ENCODE measurements around the gene SSTR3. TPM values are rescaled to one million over a fixed set of nuclear protein-coding genes. Genes with fewer than 3 reads are reported as not detected.
"Not testable (repeated sequence)": the region's sequence is repeated elsewhere in the genome, so short reads cannot be mapped to it uniquely, and the experiment has no call there.

Gene SSTR3
- total RNA-seq, 2 donors from 2014 or later, result 0.11 to 0.20 TPM

DNA sequence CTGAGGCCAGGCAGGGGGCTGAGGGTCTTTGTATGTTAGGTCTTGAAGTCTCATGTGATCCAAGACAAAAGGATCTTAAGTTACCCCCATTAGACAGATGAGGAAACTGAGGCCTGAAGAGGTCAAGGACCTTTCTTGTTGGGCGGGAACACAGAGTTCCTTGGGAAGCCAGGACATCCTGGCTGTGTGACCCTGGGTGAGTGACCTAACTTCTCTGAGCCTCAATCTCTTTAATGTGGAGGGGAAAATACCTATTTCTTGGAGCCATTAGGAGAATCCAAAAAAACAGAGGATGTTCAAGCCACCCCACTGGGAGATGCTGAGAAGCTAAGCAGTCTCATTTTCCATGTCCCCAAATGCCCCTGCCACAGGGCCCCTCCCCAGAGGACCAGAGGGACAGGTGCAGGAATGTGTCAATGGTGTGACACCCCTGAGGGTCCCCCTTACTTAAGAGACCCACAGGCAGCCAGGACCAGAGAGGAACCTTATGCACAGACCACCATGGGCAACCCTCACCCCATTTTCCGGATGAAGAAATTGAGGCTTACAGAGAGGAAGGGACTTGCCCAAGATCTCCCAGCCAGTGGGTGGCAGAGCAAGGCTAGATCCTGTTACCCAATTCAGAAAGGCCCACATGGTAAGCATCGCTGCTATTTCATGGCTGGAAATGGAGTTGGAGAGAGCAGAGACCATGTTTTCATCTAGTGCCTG is 23.8 kb upstream of the SSTR3 start:
- Mint-ChIP-seq H3K4me3 (no peak overlapping the region), H3K36me3 (ENCODE audit: low read depth) (no peaks in the 10 kb centered on the region), H3K27ac (no peak overlapping the region), H3K27me3 (ENCODE audit: insufficient read depth) (no peaks in the 10 kb centered on the region), H3K4me1 (peaks cover 8% of the 10 kb centered on the region), H3K9me3 (no peaks in the 10 kb centered on the region)
- Histone ChIP-seq H3K4me1 (ENCODE audit: control insufficient read depth, insufficient read depth, low read length) (no peaks in the 10 kb centered on the region), H3K9me3 (ENCODE audit: control insufficient read depth, low read length) (no peaks in the 10 kb centered on the region), H3K27ac (ENCODE audit: low read depth, low read length) (no peak overlapping the region), H3K9ac (ENCODE audit: extremely low read depth, low read length, poor library complexity, severe bottlenecking) (no peak overlapping the region), H3K36me3 (ENCODE audit: control insufficient read depth, insufficient read depth, low read length) (no peaks in the 10 kb centered on the region), H3K4me3 (ENCODE audit: low read length) (no peak overlapping the region), H3K27me3 (ENCODE audit: control insufficient read depth, insufficient read depth, low read length, poor library complexity, severe bottlenecking) (no peaks in the 10 kb centered on the region)
- TF ChIP-seq, protein P1, sequence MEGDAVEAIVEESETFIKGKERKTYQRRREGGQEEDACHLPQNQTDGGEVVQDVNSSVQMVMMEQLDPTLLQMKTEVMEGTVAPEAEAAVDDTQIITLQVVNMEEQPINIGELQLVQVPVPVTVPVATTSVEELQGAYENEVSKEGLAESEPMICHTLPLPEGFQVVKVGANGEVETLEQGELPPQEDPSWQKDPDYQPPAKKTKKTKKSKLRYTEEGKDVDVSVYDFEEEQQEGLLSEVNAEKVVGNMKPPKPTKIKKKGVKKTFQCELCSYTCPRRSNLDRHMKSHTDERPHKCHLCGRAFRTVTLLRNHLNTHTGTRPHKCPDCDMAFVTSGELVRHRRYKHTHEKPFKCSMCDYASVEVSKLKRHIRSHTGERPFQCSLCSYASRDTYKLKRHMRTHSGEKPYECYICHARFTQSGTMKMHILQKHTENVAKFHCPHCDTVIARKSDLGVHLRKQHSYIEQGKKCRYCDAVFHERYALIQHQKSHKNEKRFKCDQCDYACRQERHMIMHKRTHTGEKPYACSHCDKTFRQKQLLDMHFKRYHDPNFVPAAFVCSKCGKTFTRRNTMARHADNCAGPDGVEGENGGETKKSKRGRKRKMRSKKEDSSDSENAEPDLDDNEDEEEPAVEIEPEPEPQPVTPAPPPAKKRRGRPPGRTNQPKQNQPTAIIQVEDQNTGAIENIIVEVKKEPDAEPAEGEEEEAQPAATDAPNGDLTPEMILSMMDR (conservative IDR thresholded peaks at IDR 0.05), result no peak
- DNase-seq, result peak; percentile 21
- WGBS, 2 experiments (ENCODE audit: insufficient coverage in 1 of 2, insufficient read length in 1 of 2), result 94 to 96% methylated on average over 2 to 3 of the region's 3 CpGs

DNA sequence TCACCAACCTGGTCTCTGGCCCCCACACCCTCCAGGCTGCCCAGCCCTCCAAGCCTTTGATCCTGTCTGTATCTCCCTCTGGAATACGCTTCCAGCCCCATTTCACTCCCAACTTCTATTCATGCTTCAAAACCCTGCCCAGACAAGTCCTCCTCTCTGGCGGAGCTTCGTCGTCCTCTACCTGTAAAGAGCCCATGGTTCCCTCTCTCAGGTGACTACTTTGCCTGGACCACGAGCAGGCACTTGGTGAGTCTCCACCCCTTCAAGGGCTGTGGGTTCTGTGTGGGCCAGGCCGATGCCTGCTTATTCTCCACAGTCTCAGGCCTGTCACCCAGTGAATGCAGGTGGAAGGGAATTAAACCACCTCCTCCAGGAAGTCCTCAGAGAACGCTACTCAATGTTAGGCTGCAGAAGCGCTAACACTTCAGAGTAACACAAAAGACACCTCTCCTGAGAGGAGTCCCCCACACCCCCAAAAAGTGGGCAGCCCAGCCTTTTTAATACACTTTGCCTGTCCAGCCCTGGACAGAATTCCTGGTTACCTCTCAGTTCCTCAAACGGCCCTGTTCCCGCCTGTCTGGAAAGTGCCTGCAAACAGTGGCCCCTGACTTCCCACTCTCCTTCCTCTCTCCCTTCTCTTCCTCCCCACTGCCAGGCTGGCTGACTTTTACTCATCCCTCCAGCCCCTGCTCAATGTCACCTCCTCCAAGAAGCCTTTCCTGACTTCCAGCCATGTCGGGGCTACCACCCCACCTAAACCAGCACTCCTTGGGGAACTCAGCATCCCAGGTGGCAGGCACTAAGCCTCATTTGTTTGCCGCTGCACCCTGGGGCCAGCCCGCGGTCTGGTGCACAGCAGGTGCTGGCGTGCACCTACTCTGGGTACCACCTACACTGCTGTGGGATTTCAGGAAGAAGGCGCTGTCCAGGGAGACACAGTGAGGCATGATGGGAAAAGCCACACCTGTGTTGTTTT is 22.7 kb upstream of the SSTR3 start:
- Mint-ChIP-seq H3K4me3 (no peak overlapping the region), H3K4me1 (peaks cover 8% of the 10 kb centered on the region), H3K36me3 (ENCODE audit: low read depth) (no peaks in the 10 kb centered on the region), H3K27ac (no peak overlapping the region), H3K27me3 (ENCODE audit: insufficient read depth) (no peaks in the 10 kb centered on the region), H3K9me3 (no peaks in the 10 kb centered on the region)
- TF ChIP-seq, protein P1 (conservative IDR thresholded peaks at IDR 0.05), result no peak
- no peak overlapping the region for H3K4me3 ChIP-seq (ENCODE audit: low read length)
- no peaks in the 10 kb centered on the region for H3K36me3 ChIP-seq (ENCODE audit: control insufficient read depth, insufficient read depth, low read length)
- H3K9me3 ChIP-seq (ENCODE audit: control insufficient read depth, low read length), result no peaks in the 10 kb centered on the region
- no peak overlapping the region for H3K27ac ChIP-seq (ENCODE audit: low read depth, low read length)
- H3K9ac ChIP-seq (ENCODE audit: extremely low read depth, low read length, poor library complexity, severe bottlenecking), result no peak overlapping the region
- no peaks in the 10 kb centered on the region for H3K27me3 ChIP-seq (ENCODE audit: control insufficient read depth, insufficient read depth, low read length, poor library complexity, severe bottlenecking)
- WGBS, 2 experiments (ENCODE audit: insufficient coverage in 1 of 2, insufficient read length in 1 of 2), result 85 to 89% methylated on average over 11 to 16 of the region's 16 CpGs
- peak; percentile 40 for DNase-seq
- H3K4me1 ChIP-seq (ENCODE audit: control insufficient read depth, insufficient read depth, low read length), result no peaks in the 10 kb centered on the region

DNA sequence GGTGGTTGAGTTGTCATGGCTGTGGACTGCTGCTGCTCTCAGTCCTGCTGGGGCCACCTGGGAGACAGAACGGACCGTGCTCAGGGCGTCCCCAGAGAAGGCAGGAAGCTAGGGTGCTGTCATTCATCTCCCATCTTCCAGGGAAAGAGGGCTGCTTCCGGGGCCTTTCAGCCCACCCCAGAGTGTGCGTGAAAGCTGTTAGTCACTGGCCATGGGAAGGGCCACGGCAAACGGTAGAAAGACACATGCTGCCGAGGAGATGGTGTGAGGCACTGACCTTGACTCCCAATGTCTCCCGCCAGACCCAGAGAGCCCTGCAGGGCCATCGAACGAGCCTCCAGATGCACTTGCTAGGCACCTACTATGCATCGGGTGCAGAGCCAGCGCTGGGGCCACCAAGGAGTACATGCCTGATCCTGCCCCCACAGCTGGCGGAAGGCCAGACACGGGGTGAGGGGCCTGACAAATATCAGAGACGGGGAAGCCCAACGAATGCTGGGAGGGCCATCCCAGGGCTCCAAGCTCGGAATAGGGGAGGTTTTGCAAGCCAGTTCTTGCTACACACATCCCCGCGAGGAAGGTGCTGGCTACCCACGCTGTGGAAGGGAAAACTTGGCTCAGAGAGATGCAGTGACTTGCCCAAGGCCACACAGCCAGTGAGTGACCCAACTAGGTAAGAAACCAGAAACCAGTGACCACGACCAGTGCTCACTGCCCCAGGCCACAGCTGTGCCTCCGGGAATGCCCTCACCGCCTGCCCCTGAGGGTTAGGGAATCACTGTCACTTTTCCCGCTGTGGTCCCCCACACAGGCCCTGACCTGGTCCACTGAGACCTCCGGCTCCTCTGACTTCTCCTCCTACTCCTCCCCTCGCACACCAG is 21.7 kb upstream of the SSTR3 start:
- peak; percentile 40 for DNase-seq
- Histone ChIP-seq H3K4me3 (ENCODE audit: low read length) (no peak overlapping the region), H3K27me3 (ENCODE audit: control insufficient read depth, insufficient read depth, low read length, poor library complexity, severe bottlenecking) (no peaks in the 10 kb centered on the region), H3K9me3 (ENCODE audit: control insufficient read depth, low read length) (no peaks in the 10 kb centered on the region), H3K27ac (ENCODE audit: low read depth, low read length) (no peak overlapping the region), H3K4me1 (ENCODE audit: control insufficient read depth, insufficient read depth, low read length) (no peaks in the 10 kb centered on the region), H3K36me3 (ENCODE audit: control insufficient read depth, insufficient read depth, low read length) (no peaks in the 10 kb centered on the region), H3K9ac (ENCODE audit: extremely low read depth, low read length, poor library complexity, severe bottlenecking) (no peak overlapping the region)
- Mint-ChIP-seq H3K4me3 (no peak overlapping the region), H3K9me3 (no peaks in the 10 kb centered on the region), H3K4me1 (peaks cover 8% of the 10 kb centered on the region), H3K36me3 (ENCODE audit: low read depth) (no peaks in the 10 kb centered on the region), H3K27ac (no peak overlapping the region), H3K27me3 (ENCODE audit: insufficient read depth) (no peaks in the 10 kb centered on the region)
- TF ChIP-seq, protein P1 (conservative IDR thresholded peaks at IDR 0.05), result no peak
- 87 to 93% methylated on average over 21 to 27 of the region's 27 CpGs for WGBS, 2 experiments (ENCODE audit: insufficient coverage in 1 of 2, insufficient read length in 1 of 2)

DNA sequence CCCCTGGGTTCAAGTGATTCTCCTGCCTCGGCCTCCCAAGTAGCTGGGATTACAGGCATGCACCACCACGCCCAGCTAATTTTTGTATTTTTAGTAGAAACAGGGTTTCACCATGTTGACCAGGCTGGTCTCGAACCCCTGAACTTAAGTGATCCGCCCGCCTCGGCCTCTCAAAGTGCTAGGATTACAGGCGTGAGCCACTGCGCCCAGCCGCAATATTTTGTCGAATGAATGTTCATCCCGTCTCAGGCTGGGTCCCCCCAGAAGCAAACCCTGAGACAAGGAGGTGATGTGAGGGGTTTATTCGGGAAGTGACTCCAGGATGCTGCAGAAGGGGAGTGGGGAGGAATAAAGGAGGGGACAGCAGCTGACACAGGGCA is 21.1 kb upstream of the SSTR3 start:
- not testable (repeated sequence) for H3K4me1 ChIP-seq (ENCODE audit: control insufficient read depth, insufficient read depth, low read length); H3K4me3 ChIP-seq (ENCODE audit: low read length); H3K27ac ChIP-seq (ENCODE audit: low read depth, low read length); DNase-seq; H3K36me3 ChIP-seq (ENCODE audit: control insufficient read depth, insufficient read depth, low read length); H3K4me1 Mint-ChIP-seq; H3K36me3 Mint-ChIP-seq (ENCODE audit: low read depth); H3K9me3 ChIP-seq (ENCODE audit: control insufficient read depth, low read length); H3K9me3 Mint-ChIP-seq; H3K27me3 ChIP-seq (ENCODE audit: control insufficient read depth, insufficient read depth, low read length, poor library complexity, severe bottlenecking); H3K27me3 Mint-ChIP-seq (ENCODE audit: insufficient read depth); H3K27ac Mint-ChIP-seq; H3K9ac ChIP-seq (ENCODE audit: extremely low read depth, low read length, poor library complexity, severe bottlenecking); H3K4me3 Mint-ChIP-seq
- WGBS, 2 experiments (ENCODE audit: insufficient coverage in 1 of 2, insufficient read length in 1 of 2), result 94% methylated on average over 9 to 12 of the region's 12 CpGs

Measured in endodermal cell (in vitro differentiated cells).